ENCODE data around the gene CHAF1A. TPM values are rescaled to one million over a fixed set of nuclear protein-coding genes. Genes with fewer than 3 reads are reported as not detected.

CHAF1A gene
- total and polyA plus RNA-seq, 2 of the 4 experiments (the other 2 are of a cell fraction): 12.4 to 22.9 TPM

- TF ChIP-seq, protein P1, sequence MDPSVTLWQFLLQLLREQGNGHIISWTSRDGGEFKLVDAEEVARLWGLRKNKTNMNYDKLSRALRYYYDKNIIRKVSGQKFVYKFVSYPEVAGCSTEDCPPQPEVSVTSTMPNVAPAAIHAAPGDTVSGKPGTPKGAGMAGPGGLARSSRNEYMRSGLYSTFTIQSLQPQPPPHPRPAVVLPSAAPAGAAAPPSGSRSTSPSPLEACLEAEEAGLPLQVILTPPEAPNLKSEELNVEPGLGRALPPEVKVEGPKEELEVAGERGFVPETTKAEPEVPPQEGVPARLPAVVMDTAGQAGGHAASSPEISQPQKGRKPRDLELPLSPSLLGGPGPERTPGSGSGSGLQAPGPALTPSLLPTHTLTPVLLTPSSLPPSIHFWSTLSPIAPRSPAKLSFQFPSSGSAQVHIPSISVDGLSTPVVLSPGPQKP (IDR thresholded peaks at IDR 0.05; ENCODE audit: borderline replicate concordance, low read depth, low read length): no peak
- TF ChIP-seq BHLHE40 (IDR thresholded peaks at IDR 0.05; ENCODE audit: low read depth, low read length) (no peak), MAZ (IDR thresholded peaks at IDR 0.05; ENCODE audit: borderline replicate concordance, low read depth, low read length) (no peak), RFX5 (IDR thresholded peaks at IDR 0.05; ENCODE audit: low read depth, low read length) (no peak)
Observed at GRCh38 chr19:4403005-4403761, 743 bp downstream of the CHAF1A start (continued).

GRCh38 chr19:4405977-4406376, 3.5 kb downstream of the CHAF1A start:
- no peak overlapping the region for H2AFZ ChIP-seq (replicated peaks; ENCODE audit: low read length, poor library complexity)
- no TSS peak for BruUV-seq (replicated peaks)
- dilution Hi-C loops (cut with HindIII; ENCODE audit: low sequenced_read_pairs, unreplicated experiment) (no loop called here), in situ Hi-C loops (cut with MboI; ENCODE audit: low sequenced_read_pairs) (no loop called here), intact Hi-C loops (cut with micrococcal nuclease) (no loop called here)
- no peak overlapping the region for H4K5ac ChIP-seq (ENCODE audit: low read depth, low read length)
- H3K79me1 ChIP-seq (ENCODE audit: low read depth in 1 of 2, low read length in 2 of 2): peaks cover 18 to 47% of the 10 kb centered on the region in 2 experiments
- no peak overlapping the region for H2BK15ac ChIP-seq (ENCODE audit: low read depth, low read length)
- no peak overlapping the region for H3K18ac ChIP-seq (ENCODE audit: low read depth, low read length)
- peaks cover 5% of the 10 kb centered on the region for H3K4me1 ChIP-seq (ENCODE audit: control insufficient read depth, insufficient read depth, low read length)
- no peak overlapping the region for H2AK5ac ChIP-seq (ENCODE audit: low read depth, low read length)
- H3K36me3 ChIP-seq (ENCODE audit: control insufficient read depth, insufficient read depth, low read length): no peaks in the 10 kb centered on the region; the same call in none of the 2 replicates
- H4K20me1 ChIP-seq (ENCODE audit: insufficient read depth, low read length): peaks cover 15% of the 10 kb centered on the region
- H2BK120ac ChIP-seq (ENCODE audit: low read depth, low read length): no peak overlapping the region
- no peak overlapping the region for H3K9ac ChIP-seq (ENCODE audit: low read depth, low read length)
- DNase-seq: no peak
- ChIA-PET CTCF (interaction anchor here (0.6 kb wide), 1 partner anchor 26 kb away, joined by 3 read pairs; no protein-coding TSS in a partner anchor), POLR2A (ENCODE audit: unreplicated experiment) (no interaction called here)
- H3K4me2 ChIP-seq (ENCODE audit: low read depth, low read length): no peak overlapping the region
- H2AK9ac ChIP-seq (replicated peaks; ENCODE audit: low read depth, low read length, poor library complexity): no peak overlapping the region
- no CpG with 5 or more reads among the region's 8 CpGs for WGBS, 2 experiments (ENCODE audit: extremely low coverage in 2 of 2, insufficient read length in 1 of 2)
- no peak overlapping the region for H2BK5ac ChIP-seq (ENCODE audit: low read depth, low read length, poor library complexity, severe bottlenecking)
- H3K56ac ChIP-seq (ENCODE audit: extremely low read depth, insufficient read depth, low read length): no peak overlapping the region
- no peak overlapping the region for H3K27ac ChIP-seq (ENCODE audit: insufficient read depth, low read length)
- H2BK20ac ChIP-seq (ENCODE audit: low read depth, low read length): no peak overlapping the region
- peaks cover 4% of the 10 kb centered on the region; the same call in 1 of the 2 replicates for H3K9me1 ChIP-seq (ENCODE audit: insufficient read depth, low read length)
- H3K4ac ChIP-seq (ENCODE audit: low read depth, low read length): no peak overlapping the region
- H4K91ac ChIP-seq (ENCODE audit: insufficient read depth, low read depth, low read length): no peak overlapping the region
- no peak for ATAC-seq (ENCODE audit: low read depth)
- no peak overlapping the region for H3K4me3 ChIP-seq (ENCODE audit: insufficient read depth, low read depth, low read length)
- H3K14ac ChIP-seq (replicated peaks; ENCODE audit: low read depth, low read length): no peak overlapping the region
- H3K23ac ChIP-seq (ENCODE audit: low read depth, low read length): no peak overlapping the region
- no peak overlapping the region for H4K8ac ChIP-seq (ENCODE audit: low read depth in 2 of 2, low read length in 2 of 2)
- no peaks in the 10 kb centered on the region for H3K9me3 ChIP-seq (ENCODE audit: control insufficient read depth, insufficient read depth, low read length)
- no peaks in the 10 kb centered on the region for H3K27me3 ChIP-seq (ENCODE audit: control insufficient read depth, insufficient read depth, low read length)
- TF ChIP-seq SMC3 (IDR thresholded peaks at IDR 0.05; ENCODE audit: low read depth, low read length) (no peak), CEBPB (IDR thresholded peaks at IDR 0.05; ENCODE audit: low read depth, low read length) (no peak), USF2 (IDR thresholded peaks at IDR 0.05; ENCODE audit: low read depth, low read length) (no peak), FOS (IDR thresholded peaks at IDR 0.05; ENCODE audit: low read depth, low read length) (no peak), MAZ (IDR thresholded peaks at IDR 0.05; ENCODE audit: borderline replicate concordance, low read depth, low read length) (no peak), POLR2A (IDR thresholded peaks at IDR 0.05; ENCODE audit: low read depth, low read length) (no peak), RFX5 (IDR thresholded peaks at IDR 0.05; ENCODE audit: low read depth, low read length) (no peak)
- TF ChIP-seq, protein P2, sequence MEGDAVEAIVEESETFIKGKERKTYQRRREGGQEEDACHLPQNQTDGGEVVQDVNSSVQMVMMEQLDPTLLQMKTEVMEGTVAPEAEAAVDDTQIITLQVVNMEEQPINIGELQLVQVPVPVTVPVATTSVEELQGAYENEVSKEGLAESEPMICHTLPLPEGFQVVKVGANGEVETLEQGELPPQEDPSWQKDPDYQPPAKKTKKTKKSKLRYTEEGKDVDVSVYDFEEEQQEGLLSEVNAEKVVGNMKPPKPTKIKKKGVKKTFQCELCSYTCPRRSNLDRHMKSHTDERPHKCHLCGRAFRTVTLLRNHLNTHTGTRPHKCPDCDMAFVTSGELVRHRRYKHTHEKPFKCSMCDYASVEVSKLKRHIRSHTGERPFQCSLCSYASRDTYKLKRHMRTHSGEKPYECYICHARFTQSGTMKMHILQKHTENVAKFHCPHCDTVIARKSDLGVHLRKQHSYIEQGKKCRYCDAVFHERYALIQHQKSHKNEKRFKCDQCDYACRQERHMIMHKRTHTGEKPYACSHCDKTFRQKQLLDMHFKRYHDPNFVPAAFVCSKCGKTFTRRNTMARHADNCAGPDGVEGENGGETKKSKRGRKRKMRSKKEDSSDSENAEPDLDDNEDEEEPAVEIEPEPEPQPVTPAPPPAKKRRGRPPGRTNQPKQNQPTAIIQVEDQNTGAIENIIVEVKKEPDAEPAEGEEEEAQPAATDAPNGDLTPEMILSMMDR (conservative IDR thresholded peaks at IDR 0.05; ENCODE audit: low read depth, low read length): no peak
- TF ChIP-seq, protein P1 (IDR thresholded peaks at IDR 0.05; ENCODE audit: borderline replicate concordance, low read depth, low read length): no peak
